Body of pancreas (tissue), 4 donors: Measurements from ENCODE around the gene AGPAT4.

Experiments used
- POLR2A ChIP-seq, 3 donors: fragments of 450-650 bp; IDR thresholded peaks; one replicate each; pipeline ENCODE4 v1.6.1; 2016; ENCODE audit warnings: antibody characterized with exemption in 3 of 3, mild to moderate bottlenecking in 2 of 3
- TF ChIP-seq, protein P1 (sequence below), 7 experiments: fragments of 450-650 bp in 4 of 7; fragments of 200-600 bp in 3 of 7; sonication (generic) in 3 of 7; IDR thresholded peaks; one replicate each; pipeline ENCODE4 v1.5.1; 2016 to 2019; ENCODE audit warnings: antibody characterized with exemption in 7 of 7

- TF ChIP-seq, protein P1, sequence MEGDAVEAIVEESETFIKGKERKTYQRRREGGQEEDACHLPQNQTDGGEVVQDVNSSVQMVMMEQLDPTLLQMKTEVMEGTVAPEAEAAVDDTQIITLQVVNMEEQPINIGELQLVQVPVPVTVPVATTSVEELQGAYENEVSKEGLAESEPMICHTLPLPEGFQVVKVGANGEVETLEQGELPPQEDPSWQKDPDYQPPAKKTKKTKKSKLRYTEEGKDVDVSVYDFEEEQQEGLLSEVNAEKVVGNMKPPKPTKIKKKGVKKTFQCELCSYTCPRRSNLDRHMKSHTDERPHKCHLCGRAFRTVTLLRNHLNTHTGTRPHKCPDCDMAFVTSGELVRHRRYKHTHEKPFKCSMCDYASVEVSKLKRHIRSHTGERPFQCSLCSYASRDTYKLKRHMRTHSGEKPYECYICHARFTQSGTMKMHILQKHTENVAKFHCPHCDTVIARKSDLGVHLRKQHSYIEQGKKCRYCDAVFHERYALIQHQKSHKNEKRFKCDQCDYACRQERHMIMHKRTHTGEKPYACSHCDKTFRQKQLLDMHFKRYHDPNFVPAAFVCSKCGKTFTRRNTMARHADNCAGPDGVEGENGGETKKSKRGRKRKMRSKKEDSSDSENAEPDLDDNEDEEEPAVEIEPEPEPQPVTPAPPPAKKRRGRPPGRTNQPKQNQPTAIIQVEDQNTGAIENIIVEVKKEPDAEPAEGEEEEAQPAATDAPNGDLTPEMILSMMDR (IDR thresholded peaks at IDR 0.05), result no peak
- no peak for TF ChIP-seq POLR2A (IDR thresholded peaks at IDR 0.05)
These were observed 5.2 kb downstream of the AGPAT4 start for GRCh38 chr6:161268531-161269210.
